ENCODE data around the gene NALCN.

The NALCN gene

DNA sequence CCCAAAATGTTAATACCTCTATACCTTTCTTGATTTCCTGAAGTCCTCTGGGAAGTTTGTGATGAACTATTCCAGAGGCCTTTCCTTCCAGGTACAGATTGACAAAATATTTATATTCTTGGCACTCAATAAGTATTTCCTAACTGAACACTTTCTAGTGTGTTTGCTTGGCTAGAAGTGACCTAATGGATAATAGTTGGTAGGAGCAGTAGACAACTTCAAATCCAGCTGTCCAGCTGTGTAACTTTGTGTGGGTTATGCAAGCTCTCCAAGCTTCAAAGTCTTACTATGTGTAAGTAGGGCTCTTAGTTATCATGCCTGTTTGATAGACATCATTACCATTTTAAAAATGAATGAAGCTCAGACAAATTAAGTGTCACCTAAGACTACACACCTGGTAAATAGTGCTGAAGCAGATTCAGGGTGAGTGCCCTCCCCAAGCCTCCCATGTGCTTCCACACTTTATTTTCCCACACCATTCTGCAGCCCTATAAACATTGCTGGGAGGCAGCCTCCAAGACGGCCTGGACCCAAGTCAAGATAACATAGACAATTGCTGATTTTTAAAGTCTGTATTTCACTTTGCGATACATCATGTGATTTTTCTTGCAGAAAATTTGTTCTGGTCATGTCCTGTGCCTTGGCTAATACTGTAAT is 196.6 kb downstream of the NALCN start:
- Histone ChIP-seq H3K4me1 (ENCODE audit: control insufficient read depth, insufficient read depth, low read length) (peaks cover 10% of the 10 kb centered on the region), H3K27me3 (ENCODE audit: control insufficient read depth, insufficient read depth, low read length) (no peaks in the 10 kb centered on the region), H3K4me2 (ENCODE audit: low read length) (no peak overlapping the region), H3K9ac (ENCODE audit: low read depth, low read length) (no peak overlapping the region), H3K4me3 (ENCODE audit: low read length) (no peak overlapping the region), H3K9me3 (replicated peaks; ENCODE audit: low read length) (no peaks in the 10 kb centered on the region), H3K36me3 (ENCODE audit: insufficient read depth, low read length) (no peaks in the 10 kb centered on the region)

DNA sequence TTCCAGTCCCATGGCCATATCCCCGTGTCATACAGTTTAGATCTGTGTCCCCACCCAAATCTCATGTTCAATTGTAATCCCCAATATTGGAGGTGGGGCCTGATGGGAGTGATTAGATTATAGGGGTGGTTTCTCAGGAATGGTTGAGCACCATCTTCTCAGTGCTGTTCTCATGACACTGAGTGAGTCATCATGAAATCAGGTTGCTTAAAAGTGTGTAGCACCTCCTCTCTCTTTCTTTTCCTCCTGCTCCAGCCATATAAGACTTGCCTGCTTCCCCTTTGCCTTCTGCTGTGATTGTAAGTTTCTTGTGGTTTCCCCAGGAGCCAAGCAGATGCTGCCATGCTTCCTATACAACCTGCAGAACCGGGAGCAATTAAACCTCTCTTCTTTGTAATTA is 197.8 kb downstream of the NALCN start:
- Histone ChIP-seq H3K27me3 (ENCODE audit: control insufficient read depth, insufficient read depth, low read length) (no peaks in the 10 kb centered on the region), H3K9ac (ENCODE audit: low read depth, low read length) (no peak overlapping the region), H3K4me3 (ENCODE audit: low read length) (no peak overlapping the region), H3K4me2 (ENCODE audit: low read length) (no peak overlapping the region), H3K36me3 (ENCODE audit: insufficient read depth, low read length) (no peaks in the 10 kb centered on the region), H3K4me1 (ENCODE audit: control insufficient read depth, insufficient read depth, low read length) (peaks cover 10% of the 10 kb centered on the region), H3K9me3 (replicated peaks; ENCODE audit: low read length) (no peaks in the 10 kb centered on the region)

DNA sequence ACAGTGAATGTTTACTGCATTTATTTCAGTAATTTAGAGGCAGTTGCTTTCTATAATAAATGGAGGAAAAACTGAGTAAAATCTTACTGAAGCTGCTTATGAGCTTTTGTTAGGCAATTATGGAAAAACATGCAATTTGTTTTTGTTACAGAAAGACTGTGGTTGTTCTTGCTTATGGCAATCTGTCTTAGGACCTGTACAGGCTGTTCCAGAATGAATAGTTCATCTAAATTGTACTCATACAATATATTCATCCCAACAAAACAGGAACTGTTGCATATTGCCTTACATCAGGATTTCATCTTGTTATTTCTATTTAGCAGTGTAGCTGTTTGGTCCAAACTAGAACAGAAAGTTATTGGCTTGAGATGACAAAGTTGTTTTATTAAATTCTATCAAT is 199.2 kb downstream of the NALCN start:
- H3K4me3 ChIP-seq (ENCODE audit: low read length) = no peak overlapping the region
- H3K9me3 ChIP-seq (replicated peaks; ENCODE audit: low read length) = no peaks in the 10 kb centered on the region
- no peaks in the 10 kb centered on the region for H3K36me3 ChIP-seq (ENCODE audit: insufficient read depth, low read length)
- no peak overlapping the region for H3K9ac ChIP-seq (ENCODE audit: low read depth, low read length)
- no peaks in the 10 kb centered on the region for H3K27me3 ChIP-seq (ENCODE audit: control insufficient read depth, insufficient read depth, low read length)
- H3K4me2 ChIP-seq (ENCODE audit: low read length) = no peak overlapping the region
- peaks cover 13% of the 10 kb centered on the region for H3K4me1 ChIP-seq (ENCODE audit: control insufficient read depth, insufficient read depth, low read length)

DNA sequence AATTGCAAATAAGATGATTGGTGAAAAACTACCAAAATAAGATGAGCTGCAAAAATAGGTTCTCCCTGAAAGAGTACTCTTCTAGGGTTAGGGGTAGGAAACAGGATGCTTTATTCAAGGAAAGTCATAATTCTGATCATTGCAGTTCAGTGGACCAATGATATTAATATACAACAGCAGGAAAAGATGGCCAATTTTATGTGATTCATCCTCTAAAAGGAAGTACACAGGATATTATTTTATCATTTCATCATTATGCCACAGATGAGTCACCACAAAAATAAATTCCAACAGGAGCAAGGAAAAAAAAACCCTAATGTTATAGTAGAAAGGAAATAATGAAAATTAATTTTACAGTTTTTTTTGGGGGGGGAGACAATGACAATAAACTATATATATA is 205.0 kb downstream of the NALCN start:
- Histone ChIP-seq H3K9me3 (replicated peaks; ENCODE audit: low read length) (no peaks in the 10 kb centered on the region), H3K4me1 (ENCODE audit: control insufficient read depth, insufficient read depth, low read length) (peaks cover 23% of the 10 kb centered on the region), H3K27me3 (ENCODE audit: control insufficient read depth, insufficient read depth, low read length) (no peaks in the 10 kb centered on the region), H3K4me3 (ENCODE audit: low read length) (no peak overlapping the region), H3K4me2 (ENCODE audit: low read length) (peak overlapping the region; percentile 6), H3K36me3 (ENCODE audit: insufficient read depth, low read length) (no peaks in the 10 kb centered on the region), H3K9ac (ENCODE audit: low read depth, low read length) (no peak overlapping the region)

DNA sequence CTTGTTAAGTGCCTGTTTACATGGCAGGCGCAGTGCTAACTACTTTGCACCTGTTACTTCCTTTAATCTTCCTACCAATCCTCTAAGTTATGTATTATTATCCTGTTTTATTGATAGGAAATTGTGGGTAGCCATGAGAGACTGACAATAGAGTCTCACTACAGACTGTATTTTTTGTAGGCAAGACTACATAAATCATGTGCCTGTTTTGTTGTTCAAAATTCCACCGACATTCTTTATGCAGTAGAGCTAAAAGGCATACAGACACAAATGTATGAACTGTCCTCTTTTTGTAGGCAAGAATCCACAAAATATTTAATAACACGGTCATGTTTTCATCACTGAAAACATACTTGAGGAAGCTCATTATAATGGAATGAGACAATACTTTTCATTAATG is 205.5 kb downstream of the NALCN start:
- H3K4me2 ChIP-seq (ENCODE audit: low read length) = peak overlapping the region; percentile 16
- H3K9me3 ChIP-seq (replicated peaks; ENCODE audit: low read length) = no peaks in the 10 kb centered on the region
- H3K36me3 ChIP-seq (ENCODE audit: insufficient read depth, low read length) = no peaks in the 10 kb centered on the region
- H3K4me3 ChIP-seq (ENCODE audit: low read length) = no peak overlapping the region
- H3K27me3 ChIP-seq (ENCODE audit: control insufficient read depth, insufficient read depth, low read length) = no peaks in the 10 kb centered on the region
- no peak overlapping the region for H3K9ac ChIP-seq (ENCODE audit: low read depth, low read length)
- peaks cover 23% of the 10 kb centered on the region for H3K4me1 ChIP-seq (ENCODE audit: control insufficient read depth, insufficient read depth, low read length)

DNA sequence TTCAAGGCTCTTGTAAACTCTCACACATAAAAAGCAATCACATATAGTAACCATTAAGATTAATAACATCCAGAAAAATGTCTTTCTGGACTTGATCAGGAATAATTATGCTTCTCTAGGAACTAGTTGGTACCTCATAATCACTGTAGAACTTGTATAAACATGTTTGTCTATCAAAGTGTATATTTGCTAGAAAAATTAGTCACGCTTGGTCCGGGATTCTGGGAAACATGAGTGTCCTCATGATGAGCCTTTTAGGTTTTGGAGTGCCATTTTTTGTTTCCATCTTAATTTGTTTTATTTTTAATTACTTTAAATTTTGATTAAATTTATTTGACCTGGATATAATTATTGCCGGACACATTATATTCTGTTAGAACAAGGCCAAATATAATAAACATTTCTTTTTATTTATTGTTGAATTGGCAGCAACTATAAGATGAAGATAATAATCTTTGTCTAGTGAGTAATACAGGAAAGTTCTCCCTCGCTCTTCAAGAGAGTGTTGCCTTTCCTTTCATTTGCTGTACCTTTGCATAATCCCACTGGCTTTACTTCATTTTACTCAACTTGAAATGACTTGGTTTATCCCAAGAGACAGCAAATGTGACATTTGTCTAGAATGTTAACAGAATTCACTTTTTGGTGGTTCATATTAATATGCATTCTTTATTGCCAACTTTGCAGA is 207.0 kb downstream of the NALCN start:
- Histone ChIP-seq H3K9ac (ENCODE audit: low read depth, low read length) (no peak overlapping the region), H3K4me2 (ENCODE audit: low read length) (no peak overlapping the region), H3K4me3 (ENCODE audit: low read length) (no peak overlapping the region), H3K4me1 (ENCODE audit: control insufficient read depth, insufficient read depth, low read length) (peaks cover 28% of the 10 kb centered on the region), H3K27me3 (ENCODE audit: control insufficient read depth, insufficient read depth, low read length) (no peaks in the 10 kb centered on the region), H3K36me3 (ENCODE audit: insufficient read depth, low read length) (no peaks in the 10 kb centered on the region), H3K9me3 (replicated peaks; ENCODE audit: low read length) (no peaks in the 10 kb centered on the region)

DNA sequence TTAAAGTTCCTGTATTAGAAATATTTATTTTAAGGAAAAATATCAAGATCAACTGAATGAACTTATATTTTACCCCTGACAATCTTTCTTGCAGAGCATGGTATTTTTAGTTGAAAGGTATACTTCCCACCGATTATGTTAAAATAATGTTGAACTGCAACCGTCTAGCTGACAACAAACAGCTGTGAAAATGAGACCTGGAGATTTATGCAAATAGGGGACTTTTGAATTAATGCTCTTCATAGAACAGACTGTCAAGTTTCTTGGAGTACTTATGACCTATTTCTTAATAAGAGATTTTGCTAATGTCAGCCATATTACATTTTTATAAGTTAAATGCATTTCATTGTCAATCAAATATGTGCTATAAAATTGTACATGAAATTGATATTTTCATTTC is 210.9 kb downstream of the NALCN start:
- no peak overlapping the region for H3K4me3 ChIP-seq (ENCODE audit: low read length)
- no peaks in the 10 kb centered on the region for H3K9me3 ChIP-seq (replicated peaks; ENCODE audit: low read length)
- no peak overlapping the region for H3K9ac ChIP-seq (ENCODE audit: low read depth, low read length)
- no peaks in the 10 kb centered on the region for H3K36me3 ChIP-seq (ENCODE audit: insufficient read depth, low read length)
- no peak overlapping the region for H3K4me2 ChIP-seq (ENCODE audit: low read length)
- H3K4me1 ChIP-seq (ENCODE audit: control insufficient read depth, insufficient read depth, low read length) = peaks cover 20% of the 10 kb centered on the region
- no peaks in the 10 kb centered on the region for H3K27me3 ChIP-seq (ENCODE audit: control insufficient read depth, insufficient read depth, low read length)

DNA sequence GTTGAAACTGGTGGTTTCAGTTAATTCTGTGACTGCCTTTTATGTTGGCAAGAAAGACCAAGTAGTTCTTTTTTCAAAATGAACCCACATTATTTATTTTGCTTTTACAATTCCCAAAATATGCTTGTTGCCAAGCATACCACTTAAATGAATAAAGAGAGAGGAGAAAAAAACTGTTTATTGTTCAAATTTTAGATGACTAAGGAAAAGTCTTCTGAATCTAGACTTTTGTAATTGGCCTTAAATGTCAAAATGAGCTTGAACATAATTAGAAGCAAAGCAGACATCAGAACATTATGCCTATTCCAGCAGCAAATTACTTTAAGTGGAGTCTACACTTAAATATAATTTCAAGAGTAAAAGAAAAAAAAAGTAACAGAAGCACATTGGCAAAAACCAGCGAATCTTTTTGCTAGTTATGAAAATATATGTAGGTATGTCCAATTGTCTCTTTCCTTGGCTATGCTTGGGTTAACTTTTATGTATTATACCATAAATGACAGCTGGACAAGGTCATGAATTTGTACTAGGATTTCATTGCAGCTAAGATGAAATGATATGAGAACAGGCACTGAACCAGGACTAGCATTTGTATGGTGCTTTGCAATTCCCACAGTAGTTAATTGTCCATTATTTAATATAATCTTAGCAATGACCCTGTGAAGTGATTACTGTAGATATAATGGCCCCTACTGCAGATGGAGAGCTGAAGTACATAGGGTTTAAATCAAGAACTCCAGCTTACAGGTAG is 211.9 kb downstream of the NALCN start:
- Histone ChIP-seq H3K4me3 (ENCODE audit: low read length) (no peak overlapping the region), H3K4me2 (ENCODE audit: low read length) (peak overlapping the region; percentile 29)

DNA sequence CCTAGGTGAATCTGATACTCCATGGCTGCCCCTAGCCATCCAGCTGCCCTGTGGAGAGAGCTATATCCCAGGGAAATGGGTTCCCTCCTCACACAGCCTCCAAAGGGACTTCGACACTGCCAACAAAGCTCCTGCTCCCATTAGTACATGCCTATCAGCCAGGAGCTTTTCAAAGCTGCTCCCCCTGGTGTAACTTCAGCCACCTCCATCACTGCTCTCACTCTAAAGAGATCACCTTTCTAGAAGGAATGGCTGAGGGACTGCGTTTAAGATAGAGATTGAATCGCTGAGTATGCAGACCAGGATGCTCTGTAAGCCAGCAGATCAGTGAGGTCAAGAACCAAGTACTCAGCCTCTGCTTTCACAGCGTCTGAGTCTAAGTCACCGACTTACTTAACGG is 213.7 kb downstream of the NALCN start:
- Histone ChIP-seq H3K9ac (ENCODE audit: low read depth, low read length) (no peak overlapping the region), H3K4me3 (ENCODE audit: low read length) (no peak overlapping the region), H3K9me3 (replicated peaks; ENCODE audit: low read length) (no peaks in the 10 kb centered on the region), H3K4me1 (ENCODE audit: control insufficient read depth, insufficient read depth, low read length) (peaks cover 13% of the 10 kb centered on the region), H3K27me3 (ENCODE audit: control insufficient read depth, insufficient read depth, low read length) (no peaks in the 10 kb centered on the region), H3K36me3 (ENCODE audit: insufficient read depth, low read length) (no peaks in the 10 kb centered on the region), H3K4me2 (ENCODE audit: low read length) (no peak overlapping the region)

More for the DNA sequence above, 211.9 kb downstream of the NALCN start:
- H3K27me3 ChIP-seq (ENCODE audit: control insufficient read depth, insufficient read depth, low read length) = no peaks in the 10 kb centered on the region
- no peaks in the 10 kb centered on the region for H3K36me3 ChIP-seq (ENCODE audit: insufficient read depth, low read length)
- peak overlapping the region; percentile 13 for H3K9ac ChIP-seq (ENCODE audit: low read depth, low read length)
- no peaks in the 10 kb centered on the region for H3K9me3 ChIP-seq (replicated peaks; ENCODE audit: low read length)
- peaks cover 13% of the 10 kb centered on the region for H3K4me1 ChIP-seq (ENCODE audit: control insufficient read depth, insufficient read depth, low read length)

DNA sequence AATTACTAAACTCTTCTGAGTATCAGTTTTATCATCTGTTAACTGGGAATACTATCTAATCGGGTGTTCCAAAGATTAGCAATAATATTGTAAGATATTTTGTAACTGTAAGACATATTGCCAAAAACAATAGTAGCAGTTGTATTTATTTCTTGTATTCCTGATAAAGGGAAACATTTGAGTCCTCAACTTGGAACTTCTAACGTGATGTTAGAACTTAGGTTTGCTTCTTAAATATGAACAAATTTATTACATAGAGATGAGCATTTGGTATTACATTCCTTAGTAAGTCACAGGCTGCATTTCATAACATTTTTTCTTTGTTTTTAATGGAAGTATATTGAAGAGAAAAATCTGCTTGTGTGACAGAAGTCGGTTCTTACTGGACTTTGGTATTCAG is 225.3 kb downstream of the NALCN start:
- H3K9ac ChIP-seq (ENCODE audit: low read depth, low read length) = no peak overlapping the region
- no peak overlapping the region for H3K4me2 ChIP-seq (ENCODE audit: low read length)
- no peaks in the 10 kb centered on the region for H3K36me3 ChIP-seq (ENCODE audit: insufficient read depth, low read length)
- no peaks in the 10 kb centered on the region for H3K9me3 ChIP-seq (replicated peaks; ENCODE audit: low read length)
- no peak overlapping the region for H3K4me3 ChIP-seq (ENCODE audit: low read length)
- no peaks in the 10 kb centered on the region for H3K27me3 ChIP-seq (ENCODE audit: control insufficient read depth, insufficient read depth, low read length)
- H3K4me1 ChIP-seq (ENCODE audit: control insufficient read depth, insufficient read depth, low read length) = no peaks in the 10 kb centered on the region

DNA sequence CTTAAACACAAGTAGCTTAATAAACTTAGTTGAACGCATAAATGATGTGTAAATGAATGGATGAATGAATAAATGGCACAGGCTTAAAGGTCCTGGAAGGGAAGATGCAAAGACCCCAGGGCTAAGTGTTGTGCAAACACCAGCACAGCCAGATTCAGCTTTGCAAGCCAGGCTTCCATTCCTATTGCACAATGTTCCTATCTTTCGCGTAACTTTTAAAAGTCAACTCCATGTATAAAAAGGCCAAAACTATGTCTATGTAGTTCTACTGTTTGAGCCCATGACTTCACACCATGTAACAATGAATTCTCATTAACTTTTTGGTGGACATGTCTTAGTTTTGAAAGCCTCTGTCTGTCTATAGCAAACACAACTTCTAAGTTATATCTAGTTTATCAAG is 226.0 kb downstream of the NALCN start:
- Histone ChIP-seq H3K4me1 (ENCODE audit: control insufficient read depth, insufficient read depth, low read length) (no peaks in the 10 kb centered on the region), H3K9ac (ENCODE audit: low read depth, low read length) (no peak overlapping the region), H3K27me3 (ENCODE audit: control insufficient read depth, insufficient read depth, low read length) (no peaks in the 10 kb centered on the region), H3K4me2 (ENCODE audit: low read length) (no peak overlapping the region), H3K4me3 (ENCODE audit: low read length) (no peak overlapping the region), H3K36me3 (ENCODE audit: insufficient read depth, low read length) (no peaks in the 10 kb centered on the region), H3K9me3 (replicated peaks; ENCODE audit: low read length) (no peaks in the 10 kb centered on the region)
